Measurements from ENCODE around the gene LDB2. TPM values are rescaled to one million over a fixed set of nuclear protein-coding genes. Genes with fewer than 3 reads are reported as not detected.
A peak's percentile ranks its signal among the peaks of the same experiment; 100 is the strongest.

The LDB2 gene
- total and polyA plus RNA-seq, 3 donors from 2014 or later = 14.6 to 17.8 (median 15.7) TPM

GRCh38 chr4:16794816-16795445 lies 103.5 kb downstream of the LDB2 start:
- TF ChIP-seq POLR2A (IDR thresholded peaks at IDR 0.05) = no peak
- TF ChIP-seq, protein P1, sequence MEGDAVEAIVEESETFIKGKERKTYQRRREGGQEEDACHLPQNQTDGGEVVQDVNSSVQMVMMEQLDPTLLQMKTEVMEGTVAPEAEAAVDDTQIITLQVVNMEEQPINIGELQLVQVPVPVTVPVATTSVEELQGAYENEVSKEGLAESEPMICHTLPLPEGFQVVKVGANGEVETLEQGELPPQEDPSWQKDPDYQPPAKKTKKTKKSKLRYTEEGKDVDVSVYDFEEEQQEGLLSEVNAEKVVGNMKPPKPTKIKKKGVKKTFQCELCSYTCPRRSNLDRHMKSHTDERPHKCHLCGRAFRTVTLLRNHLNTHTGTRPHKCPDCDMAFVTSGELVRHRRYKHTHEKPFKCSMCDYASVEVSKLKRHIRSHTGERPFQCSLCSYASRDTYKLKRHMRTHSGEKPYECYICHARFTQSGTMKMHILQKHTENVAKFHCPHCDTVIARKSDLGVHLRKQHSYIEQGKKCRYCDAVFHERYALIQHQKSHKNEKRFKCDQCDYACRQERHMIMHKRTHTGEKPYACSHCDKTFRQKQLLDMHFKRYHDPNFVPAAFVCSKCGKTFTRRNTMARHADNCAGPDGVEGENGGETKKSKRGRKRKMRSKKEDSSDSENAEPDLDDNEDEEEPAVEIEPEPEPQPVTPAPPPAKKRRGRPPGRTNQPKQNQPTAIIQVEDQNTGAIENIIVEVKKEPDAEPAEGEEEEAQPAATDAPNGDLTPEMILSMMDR (IDR thresholded peaks at IDR 0.05) = peak; percentile 30 to 79 (median 56)
- no peaks in the 10 kb centered on the region for H3K9me3 ChIP-seq
- 38 to 42% methylated on average over 9 of the region's 9 CpGs for WGBS, 2 donors
- intact Hi-C loops (cut with DNase I; ENCODE audit: low total_unique reads) = no loop called here
- H3K4me1 ChIP-seq = no peaks in the 10 kb centered on the region
- H3K27me3 ChIP-seq = no peaks in the 10 kb centered on the region
- H3K27ac ChIP-seq = no peak overlapping the region
- DNase-seq = peak; percentile 81
- no peaks in the 10 kb centered on the region for H3K36me3 ChIP-seq (ENCODE audit: low read depth, missing control alignments)
- no peak overlapping the region for H3K4me3 ChIP-seq

DNA sequence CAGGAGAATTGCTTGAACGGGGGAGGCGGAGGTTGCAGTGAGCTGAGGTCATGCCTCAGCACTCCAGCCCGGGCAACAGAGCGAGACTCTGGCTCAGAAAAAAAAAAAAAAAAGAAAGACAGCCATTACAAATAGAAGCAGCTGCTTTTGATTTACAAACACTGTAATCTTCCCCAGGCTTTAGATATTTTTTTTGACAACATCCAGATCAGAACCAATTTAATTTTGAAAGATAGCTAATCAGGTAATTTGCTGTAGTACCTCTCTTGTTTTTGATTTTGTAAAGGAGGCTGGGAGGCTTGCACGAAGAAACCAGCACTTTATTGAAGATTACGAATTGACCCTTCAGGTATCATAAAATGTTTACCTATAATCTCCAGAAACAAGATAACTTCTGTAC lies 107.0 kb downstream of the LDB2 start:
- intact Hi-C loops (cut with DNase I; ENCODE audit: low total_unique reads) = no loop called here
- TF ChIP-seq POLR2A (IDR thresholded peaks at IDR 0.05) = no peak
- no peak overlapping the region for H3K4me3 ChIP-seq
- no peaks in the 10 kb centered on the region for H3K9me3 ChIP-seq
- H3K4me1 ChIP-seq = no peaks in the 10 kb centered on the region
- 82 to 87% methylated on average over 6 of the region's 6 CpGs for WGBS, 2 donors
- no peaks in the 10 kb centered on the region for H3K27me3 ChIP-seq
- no peaks in the 10 kb centered on the region for H3K36me3 ChIP-seq (ENCODE audit: low read depth, missing control alignments)
- DNase-seq = no peak
- H3K27ac ChIP-seq = no peak overlapping the region

DNA sequence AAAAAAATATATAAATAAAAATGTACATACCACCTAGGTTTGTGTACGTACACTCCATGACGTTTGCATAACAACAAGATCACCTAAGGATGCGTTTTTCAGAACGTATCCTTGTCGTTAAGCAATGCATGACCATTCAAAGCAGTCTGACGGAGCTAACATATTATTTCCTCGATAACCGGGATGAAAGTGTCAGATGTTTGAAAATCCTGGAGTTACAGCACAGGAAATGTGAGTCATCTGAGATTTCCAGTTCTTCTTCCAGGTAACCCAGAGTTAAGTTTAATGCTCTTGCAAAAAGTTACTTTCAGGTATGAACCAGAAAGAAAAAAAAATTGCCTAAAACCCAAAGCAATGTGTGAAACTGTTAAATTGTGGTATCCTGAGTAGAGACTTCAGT lies 107.9 kb downstream of the LDB2 start:
- Histone ChIP-seq H3K4me3 (no peak overlapping the region), H3K27ac (no peak overlapping the region), H3K9me3 (no peaks in the 10 kb centered on the region), H3K27me3 (no peaks in the 10 kb centered on the region), H3K36me3 (ENCODE audit: low read depth, missing control alignments) (no peaks in the 10 kb centered on the region), H3K4me1 (no peaks in the 10 kb centered on the region)
- intact Hi-C loops (cut with DNase I; ENCODE audit: low total_unique reads) = no loop called here
- TF ChIP-seq, protein P1 (IDR thresholded peaks at IDR 0.05) = no peak
- TF ChIP-seq POLR2A (IDR thresholded peaks at IDR 0.05) = no peak
- WGBS, 2 donors = 81 to 89% methylated on average over 8 of the region's 8 CpGs
- DNase-seq = no peak

DNA sequence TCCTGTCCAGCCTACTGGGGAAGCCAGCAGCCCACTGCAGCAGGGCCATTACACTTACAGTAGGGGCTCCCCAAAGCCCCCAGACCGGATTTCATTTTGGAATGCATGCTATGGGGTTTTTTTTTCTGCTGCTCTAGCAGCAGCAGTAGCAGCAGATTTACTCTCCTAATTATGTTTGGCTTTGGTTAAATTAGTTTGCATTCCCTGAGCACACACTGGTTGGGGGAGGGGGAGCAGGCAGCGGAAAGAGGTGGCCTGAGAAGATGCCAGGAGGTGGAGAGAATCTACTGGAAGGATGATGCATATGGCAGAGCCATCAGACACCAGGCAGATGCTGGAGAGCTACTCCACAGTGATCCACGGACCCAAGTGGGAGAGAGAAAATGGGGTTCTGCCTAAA lies 109.6 kb downstream of the LDB2 start:
- no peaks in the 10 kb centered on the region for H3K27me3 ChIP-seq
- no peaks in the 10 kb centered on the region for H3K36me3 ChIP-seq (ENCODE audit: low read depth, missing control alignments)
- H3K9me3 ChIP-seq = no peaks in the 10 kb centered on the region
- TF ChIP-seq, protein P1 (IDR thresholded peaks at IDR 0.05) = no peak
- TF ChIP-seq POLR2A (IDR thresholded peaks at IDR 0.05) = no peak
- H3K4me1 ChIP-seq = no peaks in the 10 kb centered on the region
- intact Hi-C loops (cut with DNase I; ENCODE audit: low total_unique reads) = no loop called here
- DNase-seq = no peak
- H3K27ac ChIP-seq = no peak overlapping the region
- 89 to 90% methylated on average over 3 of the region's 3 CpGs for WGBS, 2 donors
- no peak overlapping the region for H3K4me3 ChIP-seq

DNA sequence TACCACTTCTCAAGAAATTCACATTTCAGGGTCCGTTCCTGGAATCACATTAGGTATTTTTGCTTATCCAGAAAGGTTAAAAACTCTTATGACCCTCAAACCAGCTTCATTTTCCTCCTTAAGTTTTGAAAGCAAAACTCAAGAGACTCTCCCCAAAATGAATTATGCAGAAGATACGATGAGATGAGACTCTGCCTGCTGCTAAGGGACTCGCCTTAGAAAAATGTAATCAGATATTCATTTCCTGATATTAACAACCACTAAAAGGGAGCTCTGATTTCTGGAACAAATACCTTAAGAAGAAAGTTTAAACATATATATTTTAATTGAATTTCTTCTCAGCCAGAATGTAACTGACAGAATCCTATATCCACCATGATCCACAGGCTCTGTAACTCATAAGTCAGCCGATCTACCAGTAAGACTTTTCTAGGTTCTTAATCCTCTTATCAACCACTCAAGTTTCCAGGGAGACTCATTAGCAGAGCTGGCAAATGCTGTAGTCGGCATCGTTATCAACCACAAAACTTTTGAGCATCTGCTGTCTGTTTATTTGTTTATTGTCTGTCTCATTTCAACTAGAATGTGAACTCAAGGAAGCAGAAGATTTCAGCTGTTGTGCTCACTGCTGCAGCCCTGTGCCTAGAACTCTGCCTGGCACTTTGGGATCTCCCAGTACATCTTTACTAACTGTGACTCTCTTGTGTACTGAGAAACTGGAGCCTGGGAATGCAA lies 112.5 kb downstream of the LDB2 start:
- no peaks in the 10 kb centered on the region for H3K27me3 ChIP-seq
- no peaks in the 10 kb centered on the region for H3K36me3 ChIP-seq (ENCODE audit: low read depth, missing control alignments)
- DNase-seq = no peak
- no peaks in the 10 kb centered on the region for H3K9me3 ChIP-seq
- no peak overlapping the region for H3K4me3 ChIP-seq
- H3K4me1 ChIP-seq = no peaks in the 10 kb centered on the region
- intact Hi-C loops (cut with DNase I; ENCODE audit: low total_unique reads) = no loop called here
- H3K27ac ChIP-seq = no peak overlapping the region
- TF ChIP-seq, protein P1 (IDR thresholded peaks at IDR 0.05) = no peak
- WGBS, 2 donors = 46 to 54% methylated on average over 6 of the region's 6 CpGs
